HepG2 (cell line): Measurements from ENCODE around the gene ST6GAL2. TPM values are rescaled to one million over a fixed set of nuclear protein-coding genes. Genes with fewer than 3 reads are reported as not detected.

Experiments used
- ATAC-seq: fragments of 200-7000 bp; cut with Tn5 transposase; 3 replicates; pipeline ENCODE4 v1.9.1; 2020; ENCODE audit warnings: mild to moderate bottlenecking, moderate library complexity
- BruUV-seq: library from RNA; stranded (reverse); fragments of 400-500 nt; replicated peaks from 2 replicates; lab custom pipeline; 2021; lab: Mats Ljungman, UMichigan
- CTCF ChIA-PET: fragments of 300-600 bp; formaldehyde crosslinking; extraction: SDS; loops from one replicate; lab custom pipeline; 2021; ENCODE audit warnings: low total read pairs, inconsistent platforms, low intra/inter-chr PET ratio; lab: Yijun Ruan, JAX
- POLR2A ChIA-PET: fragments of 350-600 bp; sonication (Branson Sonifier 250); formaldehyde crosslinking; loops from one replicate; lab custom pipeline; 2020; ENCODE audit warnings: antibody characterized with exemption, inconsistent platforms; lab: Yijun Ruan, JAX
- DNase-seq: peaks from one replicate; pipeline ENCODE4 v3.0.0-alpha.2; 2015; ENCODE audit warnings: low spot score
- FAIRE-seq: peaks from 3 replicates; lab custom pipeline; 2011; peaks lifted over from hg19 to GRCh38; lab: Jason Lieb, UNC
- H2AFZ ChIP-seq: one replicate; pipeline ENCODE4 v1.6.1; 2011; ENCODE audit warnings: low read length, inconsistent platforms
- H3K27ac ChIP-seq: fragments of 300-600 bp; 3 replicates; pipeline ENCODE4 v1.8.0; 2011; ENCODE audit warnings: mixed run types, mild to moderate bottlenecking, mixed read lengths, low read length, inconsistent platforms; ENCODE audit not compliant: insufficient read depth; ENCODE audit errors: extremely low read length
- H3K27me3 ChIP-seq, 2 experiments: fragments of 200-600 bp in 1 of 2; 2 replicates in 1 of 2; 3 replicates in 1 of 2; pipeline versions ENCODE4 v1.6.0 to v1.8.0; 2011; ENCODE audit warnings: low read length in 2 of 2, mild to moderate bottlenecking in 2 of 2, moderate library complexity in 2 of 2, inconsistent platforms in 1 of 2; ENCODE audit not compliant: insufficient read depth in 2 of 2, control insufficient read depth in 1 of 2
- H3K36me3 ChIP-seq, 2 experiments: fragments of 200-600 bp in 1 of 2; replicated peaks in 1 of 2; 2 replicates in 1 of 2; 3 replicates in 1 of 2; pipeline versions ENCODE4 v1.5.1 to v1.8.0; 2011; ENCODE audit warnings: low read length in 2 of 2, inconsistent platforms in 1 of 2; ENCODE audit not compliant: insufficient read depth in 2 of 2, control insufficient read depth in 1 of 2
- H3K4me1 ChIP-seq: 2 replicates; pipeline ENCODE4 v1.5.1; 2012; ENCODE audit warnings: low read length, inconsistent platforms; ENCODE audit not compliant: insufficient read depth
- H3K4me2 ChIP-seq: 2 replicates; pipeline ENCODE4 v1.6.0; 2011; ENCODE audit warnings: low read depth, low read length, inconsistent platforms
- H3K4me3 ChIP-seq, 3 experiments: fragments of 200-600 bp in 1 of 3; sonication (generic), shearing (Covaris generic) in 1 of 3; replicated peaks in 1 of 3; 2 replicates each; pipeline ENCODE4 v1.5.1; 2011 to 2016; ENCODE audit warnings: low read length in 3 of 3, inconsistent platforms in 2 of 3, low read depth in 2 of 3, mild to moderate bottlenecking in 2 of 3, control low read depth in 1 of 3, mixed read lengths in 1 of 3; ENCODE audit not compliant: insufficient read depth in 1 of 3
- H3K79me2 ChIP-seq: one replicate; pipeline ENCODE4 v1.6.1; 2011; ENCODE audit warnings: low read length, inconsistent platforms; ENCODE audit not compliant: insufficient read depth
- H3K9ac ChIP-seq: 2 replicates; pipeline ENCODE4 v1.6.0; 2011; ENCODE audit warnings: mild to moderate bottlenecking, low read depth, low read length, inconsistent platforms; ENCODE audit not compliant: insufficient read depth
- H3K9me3 ChIP-seq: 2 replicates; pipeline ENCODE4 v1.5.1; 2012; ENCODE audit warnings: mild to moderate bottlenecking, low read length
- H4K20me1 ChIP-seq: 2 replicates; pipeline ENCODE4 v1.6.0; 2011; ENCODE audit warnings: inconsistent platforms, mild to moderate bottlenecking, low read length, moderate library complexity; ENCODE audit not compliant: insufficient read depth
- ATRX ChIP-seq: sonication (generic); formaldehyde crosslinking; IDR thresholded peaks from 2 replicates; pipeline ENCODE4 v1.4.0; 2020; ENCODE audit warnings: missing genetic modification reagents, borderline replicate concordance
- BATF2 ChIP-seq: sonication (generic); formaldehyde crosslinking; IDR thresholded peaks from 2 replicates; pipeline ENCODE4 v1.8.0; 2022; ENCODE audit warnings: mild to moderate bottlenecking, missing genetic modification reagents, moderate library complexity
- KLF11 ChIP-seq: IDR thresholded peaks from 2 replicates; pipeline ENCODE4 v1.6.1; 2016; ENCODE audit warnings: missing compliant biosample characterization
- NFAT5 ChIP-seq: sonication (generic); formaldehyde crosslinking; IDR thresholded peaks from 2 replicates; pipeline ENCODE4 v1.4.0; 2020; ENCODE audit warnings: missing genetic modification reagents
- PCBP2 ChIP-seq: fragments of 200-400 bp; formaldehyde crosslinking; optimal IDR thresholded peaks from 2 replicates; pipeline ENCODE3; 2018; ENCODE audit warnings: low read length, low read depth; ENCODE audit not compliant: poor library complexity, severe bottlenecking
- RNF2 ChIP-seq: fragments of 450-650 bp; conservative IDR thresholded peaks from 2 replicates; pipeline ENCODE4 v1.6.1; 2016; ENCODE audit warnings: low read depth
- YY1 ChIP-seq: IDR thresholded peaks from 2 replicates; pipeline ENCODE4 v1.6.1; 2011; ENCODE audit warnings: low read length, low read depth, moderate library complexity, mild to moderate bottlenecking; ENCODE audit not compliant: insufficient read depth, insufficient replicate concordance
- ZBTB2 ChIP-seq: sonication (generic); formaldehyde crosslinking; IDR thresholded peaks from 2 replicates; pipeline ENCODE4 v1.8.0; 2022; ENCODE audit warnings: low read depth, missing genetic modification reagents
- ZBTB26 ChIP-seq: IDR thresholded peaks from 2 replicates; pipeline ENCODE4 v1.6.1; 2016; ENCODE audit warnings: missing compliant biosample characterization, missing genetic modification reagents, borderline replicate concordance
- ZFP91 ChIP-seq: sonication (generic); formaldehyde crosslinking; IDR thresholded peaks from 2 replicates; pipeline ENCODE4 v1.9.0; 2022; ENCODE audit warnings: missing genetic modification reagents, mild to moderate bottlenecking, borderline replicate concordance
- ZNF160 ChIP-seq: sonication (generic); formaldehyde crosslinking; IDR thresholded peaks from 2 replicates; pipeline ENCODE4 v1.8.0; 2022; ENCODE audit warnings: mild to moderate bottlenecking, inconsistent platforms, missing genetic modification reagents
- ZNF329 ChIP-seq: sonication (generic); formaldehyde crosslinking; IDR thresholded peaks from 2 replicates; pipeline ENCODE4 v1.9.0; 2021; ENCODE audit warnings: low read depth, mild to moderate bottlenecking, missing genetic modification reagents
- WGBS: methylation state at CpG from one replicate; pipeline ENCODE4 v1.1.6; 2017; ENCODE audit warnings: low lambda C conversion rate; 5-methylcytosine and 5-hydroxymethylcytosine counted together
- in situ Hi-C: cut with HindIII; loops from 2 replicates; pipeline ENCODE4 v1.10.0; 2017; ENCODE audit warnings: low pct_unique_long_range_greater_than_20kb; ENCODE audit not compliant: extremely low pct_ligation_motif_present
- intact Hi-C: fragments of 100-400 bp; cut with micrococcal nuclease; formaldehyde crosslinking; loops from one replicate; pipeline ENCODE4 v1.10.0; 2022; ENCODE audit not compliant: unreplicated experiment
- polyA plus RNA-seq, 8 experiments: library from polyadenylated mRNA; depleted of rRNA in 3 of 8; stranded (reverse) in 7 of 8; unstranded in 1 of 8; fragments of >200 nt; fragmentation: Illumina TruSeq in 4 of 8; extraction: Trizol in 4 of 8; gene quantifications; 2 replicates each; pipeline versions ENCODE4 v1.2.1 to v1.2.3, GENCODE V29; 2011 to 2016; ENCODE audit warnings: low read depth in 4 of 8, missing spikeins in 1 of 8, mixed read lengths in 1 of 8; ENCODE audit not compliant: insufficient read depth in 1 of 8
- total RNA-seq, 5 experiments: library from RNA; depleted of rRNA; stranded (reverse); fragments of >200 nt; fragmentation: Illumina TruSeq; extraction: Trizol; gene quantifications; 2 replicates each; pipeline ENCODE4 v1.2.3, GENCODE V29; 2016; ENCODE audit warnings: low read depth in 1 of 5

Gene ST6GAL2
- total and polyA plus RNA-seq, 2 of the 13 experiments (the other 11 are each of a cell fraction or from before 2014, with no cell fraction given), result not detected

DNA sequence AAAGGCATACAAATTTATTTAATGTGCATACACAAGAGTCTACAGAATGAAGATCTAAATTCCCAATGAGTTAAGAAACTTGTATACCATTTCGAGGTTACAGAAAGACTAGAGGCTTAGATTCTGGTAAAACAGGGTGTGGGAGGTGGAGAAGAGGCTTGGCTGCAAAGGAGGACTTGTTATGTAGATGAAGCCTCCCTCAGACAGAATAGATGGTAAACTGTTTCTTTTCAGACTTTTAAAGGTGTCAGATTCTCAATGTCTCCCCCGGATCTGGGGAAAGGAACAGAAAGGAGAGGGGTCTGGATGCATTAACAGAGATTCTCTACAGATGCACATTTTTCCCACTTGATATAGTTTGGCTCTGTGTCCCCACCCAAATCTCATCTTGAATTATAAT, 126.0 kb downstream of the ST6GAL2 start:
- no peak for DNase-seq
- no peaks in the 10 kb centered on the region for H3K4me1 ChIP-seq
- FAIRE-seq, result no peak
- no peak overlapping the region for H2AFZ ChIP-seq
- intact Hi-C loops, result loop anchor here (5.0 kb wide), 1 partner anchor 1192 kb away; no protein-coding TSS in a partner anchor
- H3K9ac ChIP-seq, result no peak overlapping the region
- H3K36me3 ChIP-seq, result no peaks in the 10 kb centered on the region
- no peak overlapping the region for H3K4me2 ChIP-seq
- in situ Hi-C loops, result no loop called here
- no peaks in the 10 kb centered on the region for H3K27me3 ChIP-seq
- POLR2A ChIA-PET, result no interaction called here
- WGBS, result 1% methylated on average over 2 of the region's 2 CpGs
- CTCF ChIA-PET, result no interaction called here
- no peak overlapping the region for H3K27ac ChIP-seq
- no TSS peak for BruUV-seq
- ATAC-seq, result no peak
- H3K9me3 ChIP-seq, result peaks cover 10% of the 10 kb centered on the region; the same call in 1 of the 2 replicates
- H4K20me1 ChIP-seq, result no peaks in the 10 kb centered on the region
- H3K4me3 ChIP-seq, result no peak overlapping the region
- no peaks in the 10 kb centered on the region for H3K79me2 ChIP-seq
- no peak for TF ChIP-seq KLF11 (CRISPR knock-in tag)
- no peak for TF ChIP-seq ZNF329
- TF ChIP-seq BATF2 (CRISPR knock-in tag), result no peak
- TF ChIP-seq ATRX (CRISPR knock-in tag), result no peak
- no peak for TF ChIP-seq RNF2
- no peak for TF ChIP-seq ZBTB2
- TF ChIP-seq ZFP91 (CRISPR knock-in tag), result no peak
- no peak for TF ChIP-seq ZBTB26 (CRISPR knock-in tag)
- TF ChIP-seq NFAT5 (CRISPR knock-in tag), result no peak
- no peak for TF ChIP-seq PCBP2
- no peak for TF ChIP-seq ZNF160 (CRISPR knock-in tag)
- TF ChIP-seq YY1, result no peak
